Activated CD4-positive, alpha-beta T cell treated with anti-CD3 and anti-CD28 coated beads, Interleukin-2, amount 50 U/mL, for 16 hours (primary cell): ENCODE results near the gene RERE.

Source experiments
- DNase-seq: peaks from one replicate; pipeline ENCODE4 v3.0.0-alpha.2; 2020

RERE gene

GRCh38 chr1:8370046-8370881, 447.2 kb downstream of the RERE start:
- no peak for DNase-seq

- DNase-seq = no peak
Measured at GRCh38 chr1:8368956-8369639, 448.3 kb downstream of the RERE start.

- no peak for DNase-seq
Measured at GRCh38 chr1:8367571-8368194, 449.8 kb downstream of the RERE start.

GRCh38 chr1:8365661-8366362, 451.6 kb downstream of the RERE start:
- DNase-seq = no peak

GRCh38 chr1:8364528-8365442, 452.7 kb downstream of the RERE start:
- no peak for DNase-seq

GRCh38 chr1:8363767-8364301, 453.6 kb downstream of the RERE start:
- DNase-seq = no peak

- DNase-seq = no peak
Measured at GRCh38 chr1:8363186-8363766, 454.2 kb downstream of the RERE start.

- DNase-seq = no peak
Measured at GRCh38 chr1:8362701-8363101, 454.7 kb downstream of the RERE start.

- no peak for DNase-seq
Measured at GRCh38 chr1:8361198-8361849, 456.1 kb downstream of the RERE start.

- DNase-seq = no peak
Measured at GRCh38 chr1:8360493-8361197, 456.8 kb downstream of the RERE start.

GRCh38 chr1:8359617-8360481, 457.6 kb downstream of the RERE start:
- DNase-seq = no peak

- no peak for DNase-seq
Measured at GRCh38 chr1:8358897-8359616, 458.4 kb downstream of the RERE start.

- no peak for DNase-seq
Measured at GRCh38 chr1:8358241-8358896, 459.1 kb downstream of the RERE start.

GRCh38 chr1:8357329-8358101, 459.9 kb downstream of the RERE start:
- no peak for DNase-seq

GRCh38 chr1:8356256-8357209, 460.9 kb downstream of the RERE start:
- no peak for DNase-seq
